GM19467 (cell line): ENCODE measurements around the gene PODNL1.
"Not testable (repeated sequence)": the region's sequence is repeated elsewhere in the genome, so short reads cannot be mapped to it uniquely, and the experiment has no call there.

Experiments
- ATAC-seq: cut with Tn5 transposase; IDR thresholded peaks from one replicate; pipeline ENCODE4 v1.9.1; 2021; ENCODE audit warnings: mild to moderate bottlenecking, moderate library complexity; ENCODE audit not compliant: unreplicated experiment

PODNL1 gene

DNA sequence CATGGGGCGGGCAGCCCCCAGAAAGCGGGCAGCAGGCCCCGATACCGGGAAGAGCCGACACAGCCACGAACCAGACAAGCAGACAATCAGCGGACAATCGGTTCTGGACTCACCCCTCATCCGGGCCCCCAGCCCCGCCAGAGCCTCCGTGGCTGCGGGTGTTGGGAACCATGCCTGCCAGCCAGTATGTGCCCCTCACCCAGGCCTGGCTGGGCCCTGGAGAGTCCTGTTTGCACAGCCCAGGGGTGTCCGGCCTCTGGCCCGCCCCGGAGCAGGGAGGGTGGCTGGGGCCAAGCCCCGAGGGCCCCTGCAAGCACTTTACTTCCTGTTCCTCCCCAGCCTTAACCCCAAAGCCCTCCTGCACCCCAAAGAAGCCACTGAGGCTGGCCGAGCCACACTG is 7.8 kb downstream of the PODNL1 start:
- no peak for ATAC-seq

DNA sequence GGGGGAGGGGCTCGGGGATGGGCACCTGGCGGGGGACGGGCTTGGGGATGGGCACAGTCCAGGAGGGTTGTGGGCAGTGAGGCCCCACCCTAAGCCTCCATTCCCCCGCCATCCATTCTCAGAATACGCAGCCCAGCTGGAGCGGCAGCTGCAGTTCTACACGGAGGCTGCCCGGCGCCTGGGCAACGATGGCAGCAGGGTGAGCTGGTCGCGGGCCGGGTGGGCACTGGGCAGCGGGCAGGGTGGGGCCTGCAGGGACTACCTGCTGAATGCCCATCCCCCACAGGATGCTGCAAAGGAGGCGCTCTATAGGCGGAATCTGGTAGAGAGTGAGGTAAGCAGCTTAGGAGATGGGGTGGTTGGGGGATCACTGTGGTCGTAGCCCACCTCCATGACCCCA is 8.3 kb downstream of the PODNL1 start:
- no peak for ATAC-seq

GRCh38 chr19:13929340-13929739 is 8.9 kb downstream of the PODNL1 start:
- ATAC-seq, result no peak

GRCh38 chr19:13926715-13927114 is 11.5 kb downstream of the PODNL1 start:
- ATAC-seq, result no peak

DNA sequence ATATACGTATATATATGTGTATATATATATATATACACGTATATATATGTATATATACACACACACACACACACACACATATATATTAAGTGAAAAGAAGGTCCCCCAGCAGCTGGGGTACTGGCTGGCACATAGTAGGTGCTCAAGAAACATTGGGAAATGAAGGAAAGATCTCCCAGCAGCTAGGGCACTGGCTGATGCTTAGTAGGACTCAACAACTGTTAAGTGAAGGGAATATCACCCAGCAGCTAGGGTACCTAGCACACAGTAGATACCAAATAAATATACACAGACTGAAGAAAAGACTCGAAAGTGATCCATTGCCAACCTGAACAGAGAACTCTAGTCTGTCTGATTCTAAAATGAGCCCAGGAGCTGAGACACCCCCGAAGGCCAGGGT is 12.2 kb downstream of the PODNL1 start:
- no peak for ATAC-seq

- ATAC-seq, result no peak
Observed at GRCh38 chr19:13923194-13923987, 14.8 kb downstream of the PODNL1 start.

DNA sequence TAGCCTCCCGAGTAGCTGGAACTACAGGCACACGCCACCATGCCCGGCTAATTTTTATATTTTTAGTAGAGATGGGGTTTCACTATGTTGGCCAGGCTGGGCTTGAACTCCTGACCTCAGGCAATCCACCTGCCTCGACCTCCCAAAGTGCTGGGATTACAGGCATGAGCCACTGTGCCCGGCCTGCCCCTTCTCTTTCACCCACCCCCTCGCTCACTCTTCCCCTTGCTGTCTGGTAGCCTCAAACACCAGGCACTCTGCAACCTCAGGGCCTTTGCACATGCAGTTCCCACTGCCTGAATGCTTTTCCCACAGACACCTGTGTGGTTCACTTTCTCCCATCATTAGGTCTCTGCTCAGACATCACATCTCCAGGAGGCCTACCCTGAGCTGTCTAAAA is 16.1 kb downstream of the PODNL1 start:
- ATAC-seq, result not testable (repeated sequence)

- ATAC-seq, result no peak
Observed at GRCh38 chr19:13920940-13921747, 17.1 kb downstream of the PODNL1 start.

DNA sequence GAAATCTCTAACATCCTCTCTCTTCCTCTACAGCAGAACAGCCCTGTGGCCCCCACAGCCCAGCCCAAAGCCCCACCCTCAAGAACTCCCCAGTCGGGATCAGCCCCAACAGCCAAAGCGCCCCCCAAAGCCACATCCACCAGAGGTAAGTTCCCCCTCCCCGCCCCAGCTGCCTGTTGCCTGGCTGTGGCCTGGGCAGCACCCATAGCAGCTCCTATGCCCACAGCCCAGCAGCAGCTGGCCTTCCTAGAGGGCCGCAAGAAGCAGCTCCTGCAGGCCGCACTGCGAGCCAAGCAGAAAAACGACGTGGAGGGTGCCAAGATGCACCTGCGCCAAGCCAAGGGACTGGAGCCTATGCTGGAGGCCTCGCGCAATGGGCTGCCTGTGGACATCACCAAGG is 17.7 kb downstream of the PODNL1 start:
- ATAC-seq, result no peak

DNA sequence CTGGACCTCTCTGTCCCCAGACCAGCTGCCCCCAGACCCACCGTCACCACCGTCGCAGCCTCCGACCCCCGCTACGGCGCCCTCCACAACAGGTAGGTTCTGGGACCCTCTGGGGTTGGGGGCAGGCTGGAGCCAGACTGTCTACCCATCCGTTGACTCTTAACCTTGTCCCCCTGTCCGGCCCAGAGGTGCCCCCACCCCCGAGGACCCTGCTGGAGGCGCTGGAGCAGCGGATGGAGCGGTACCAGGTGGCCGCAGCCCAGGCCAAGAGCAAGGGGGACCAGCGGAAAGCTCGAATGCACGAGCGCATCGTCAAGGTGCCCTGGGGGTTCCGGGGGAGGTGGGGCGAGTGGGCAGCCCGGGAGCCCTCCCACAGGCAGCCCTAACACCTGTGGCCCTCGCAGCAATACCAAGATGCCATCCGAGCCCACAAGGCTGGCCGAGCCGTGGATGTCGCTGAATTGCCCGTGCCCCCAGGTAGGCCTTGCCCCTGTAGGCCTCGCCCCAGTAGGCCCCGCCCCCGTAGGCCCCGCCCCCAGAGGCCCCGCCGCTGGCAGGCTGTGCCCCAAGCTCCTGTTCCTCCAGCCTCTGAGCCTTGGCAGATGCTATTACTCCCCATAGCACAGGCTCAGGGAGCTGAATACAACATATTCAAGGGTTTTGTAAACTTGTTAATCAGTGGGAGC is 19.3 kb downstream of the PODNL1 start:
- no peak for ATAC-seq

- ATAC-seq, result no peak
Observed at GRCh38 chr19:13917888-13918406, 20.3 kb downstream of the PODNL1 start.

DNA sequence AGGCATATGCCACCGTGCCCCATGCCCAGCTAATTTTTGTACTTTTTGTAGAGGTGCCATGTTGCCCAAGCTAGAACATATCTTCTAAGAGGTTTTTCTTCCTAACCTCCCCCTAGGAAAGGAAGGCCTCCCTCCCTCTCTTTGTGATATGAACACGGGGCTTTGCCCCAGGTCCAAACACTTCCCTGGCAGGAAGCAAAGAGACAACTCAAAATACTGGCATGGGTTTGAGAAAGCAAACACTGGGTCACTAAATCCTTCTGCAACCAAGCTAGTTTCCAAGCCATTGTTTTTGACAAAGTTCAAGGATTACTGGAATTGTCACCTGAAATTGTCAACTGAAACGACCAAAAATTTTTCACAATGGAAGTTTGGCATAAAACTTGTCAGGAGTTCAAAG is 23.4 kb downstream of the PODNL1 start:
- no peak for ATAC-seq

- ATAC-seq, result no peak
Observed at GRCh38 chr19:13913352-13913751, 24.9 kb downstream of the PODNL1 start.

- ATAC-seq, result no peak
Observed at GRCh38 chr19:13909430-13909829, 28.8 kb downstream of the PODNL1 start.

DNA sequence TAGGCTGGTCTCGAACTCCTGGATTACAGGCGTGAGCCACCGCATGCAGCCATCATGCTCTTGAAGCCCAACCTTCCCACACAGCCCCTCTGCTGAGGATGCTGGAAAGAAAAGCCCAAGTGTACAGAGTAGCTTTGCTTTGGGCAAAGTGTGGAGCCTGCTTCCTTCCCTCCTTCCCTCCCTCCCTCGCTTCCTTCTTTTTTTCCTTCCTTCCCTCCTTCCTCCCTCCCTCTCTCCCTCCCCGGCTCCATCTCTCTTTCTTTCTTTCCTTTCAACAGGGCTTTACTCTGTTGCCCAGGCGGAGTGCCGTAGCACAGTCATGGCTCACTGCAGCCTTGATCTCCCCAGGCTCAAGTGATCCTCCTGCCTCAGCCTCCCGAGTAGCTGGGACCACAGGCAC is 29.5 kb downstream of the PODNL1 start:
- ATAC-seq, result no peak

DNA sequence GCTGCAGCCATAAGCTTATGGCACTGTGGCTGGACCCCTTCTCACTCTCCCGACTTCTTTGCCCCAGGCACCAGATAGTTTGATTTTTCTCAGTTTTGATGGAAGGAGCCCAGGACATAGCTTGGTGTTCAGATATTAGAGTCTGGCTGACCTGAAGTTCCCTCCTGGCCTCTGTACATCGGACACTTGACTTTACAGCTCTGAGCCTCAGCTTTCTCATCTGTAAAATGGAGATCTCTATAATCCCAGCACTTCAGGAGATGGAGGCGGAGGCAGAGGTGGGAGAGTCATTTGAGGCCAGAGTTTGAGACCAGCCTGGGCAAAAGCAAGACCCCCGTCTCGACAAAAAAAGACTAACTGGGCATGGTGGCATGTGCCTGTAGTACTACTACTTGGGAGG is 31.3 kb downstream of the PODNL1 start:
- ATAC-seq, result no peak

- ATAC-seq, result no peak
Observed at GRCh38 chr19:13906521-13906904, 31.7 kb downstream of the PODNL1 start.

DNA sequence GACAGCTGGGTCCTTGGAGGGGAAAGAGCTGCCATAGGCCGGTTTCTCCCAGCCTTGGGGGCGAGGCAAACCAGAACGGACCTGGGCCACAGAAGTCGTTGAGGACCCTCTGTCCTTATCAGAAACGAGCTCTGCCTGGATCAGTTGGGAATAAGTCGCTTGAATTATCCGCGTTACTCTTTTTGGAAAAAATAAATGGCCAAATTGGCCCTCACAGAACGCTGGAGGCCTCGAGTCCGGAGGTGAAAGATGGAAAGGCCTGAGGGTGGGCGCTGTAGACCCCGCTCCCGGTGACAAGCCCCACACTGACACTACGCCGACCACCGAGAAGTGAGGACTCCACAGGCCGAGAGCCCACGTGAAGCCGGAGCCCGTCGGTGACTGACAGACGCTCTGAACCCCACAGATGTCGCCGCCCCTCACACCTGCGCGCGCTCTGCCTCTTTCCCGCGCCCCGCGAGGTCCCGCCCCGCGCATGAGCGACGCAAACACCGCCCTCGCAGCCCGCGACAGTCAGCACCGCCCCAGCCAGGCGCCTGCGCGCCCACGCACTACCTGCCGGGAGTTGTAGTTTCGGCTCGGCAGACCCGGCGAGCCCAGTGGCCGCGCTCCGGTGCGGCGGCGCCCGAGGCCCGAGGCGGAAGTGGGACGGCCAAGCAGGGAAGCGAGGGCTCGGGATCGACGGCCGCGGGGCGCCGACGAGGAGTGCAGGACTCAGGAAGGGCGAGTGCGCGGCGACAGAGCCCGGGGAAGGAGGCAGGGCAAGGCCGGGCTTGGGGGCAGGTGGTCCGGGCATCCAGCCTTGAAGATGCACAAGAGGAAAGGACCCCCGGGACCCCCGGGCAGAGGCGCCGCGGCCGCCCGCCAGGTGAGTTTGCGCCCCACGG is 32.3 kb downstream of the PODNL1 start, which contains the start of the genes BRME1 and CC2D1A:
BRME1 (minus strand) TSS at position 484 of the 887 bp plus-strand sequence. CDS start 1,225 bp downstream, outside the sequence.
CC2D1A (plus strand) TSS at position 568 of the 887 bp plus-strand sequence; CDS start at position 809, 241 bp downstream.
- peak; percentile 89 for ATAC-seq

DNA sequence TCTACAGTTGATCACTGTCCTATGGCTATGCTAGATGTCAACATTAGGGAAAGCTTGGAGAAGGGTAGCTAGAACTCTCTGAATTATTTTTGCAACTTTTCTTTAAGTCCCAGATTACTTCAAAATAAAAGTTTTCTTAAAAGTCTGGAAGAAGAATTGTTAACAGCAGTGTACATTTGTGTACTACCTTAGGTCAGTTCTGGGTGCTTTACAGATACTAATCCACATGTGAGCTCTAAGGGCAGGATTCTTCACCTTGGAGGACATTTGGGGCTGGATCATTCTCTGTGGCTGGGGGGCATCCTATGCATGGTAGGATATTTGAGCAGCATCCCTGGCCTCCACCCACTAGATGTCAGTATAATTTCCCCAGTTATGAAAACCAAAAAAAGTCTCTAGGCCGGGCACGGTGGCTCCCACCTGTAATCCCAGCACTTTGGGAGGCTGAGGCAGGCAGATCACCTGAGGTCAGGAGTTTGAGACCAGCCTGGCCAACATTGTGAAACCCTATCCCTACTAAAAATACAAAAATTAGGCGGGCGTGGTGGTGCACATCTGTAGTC is 35.1 kb downstream of the PODNL1 start:
- no peak for ATAC-seq
